Lower leg skin (tissue), 3 donors: ENCODE data around the gene PKD2L2.

ENCODE experiments used
- POLR2A ChIP-seq, 2 donors: fragments of 450-650 bp; IDR thresholded peaks; one replicate each; pipeline ENCODE4 v1.6.1; 2016 to 2017; ENCODE audit warnings: antibody characterized with exemption in 2 of 2, mild to moderate bottlenecking in 1 of 2, moderate library complexity in 1 of 2
- TF ChIP-seq, protein P1 (sequence below), 3 donors: fragments of 450-650 bp; IDR thresholded peaks; one replicate each; pipeline ENCODE4 v1.5.1; 2016; ENCODE audit warnings: antibody characterized with exemption in 3 of 3, mild to moderate bottlenecking in 3 of 3, moderate library complexity in 2 of 3

- TF ChIP-seq, protein P1, sequence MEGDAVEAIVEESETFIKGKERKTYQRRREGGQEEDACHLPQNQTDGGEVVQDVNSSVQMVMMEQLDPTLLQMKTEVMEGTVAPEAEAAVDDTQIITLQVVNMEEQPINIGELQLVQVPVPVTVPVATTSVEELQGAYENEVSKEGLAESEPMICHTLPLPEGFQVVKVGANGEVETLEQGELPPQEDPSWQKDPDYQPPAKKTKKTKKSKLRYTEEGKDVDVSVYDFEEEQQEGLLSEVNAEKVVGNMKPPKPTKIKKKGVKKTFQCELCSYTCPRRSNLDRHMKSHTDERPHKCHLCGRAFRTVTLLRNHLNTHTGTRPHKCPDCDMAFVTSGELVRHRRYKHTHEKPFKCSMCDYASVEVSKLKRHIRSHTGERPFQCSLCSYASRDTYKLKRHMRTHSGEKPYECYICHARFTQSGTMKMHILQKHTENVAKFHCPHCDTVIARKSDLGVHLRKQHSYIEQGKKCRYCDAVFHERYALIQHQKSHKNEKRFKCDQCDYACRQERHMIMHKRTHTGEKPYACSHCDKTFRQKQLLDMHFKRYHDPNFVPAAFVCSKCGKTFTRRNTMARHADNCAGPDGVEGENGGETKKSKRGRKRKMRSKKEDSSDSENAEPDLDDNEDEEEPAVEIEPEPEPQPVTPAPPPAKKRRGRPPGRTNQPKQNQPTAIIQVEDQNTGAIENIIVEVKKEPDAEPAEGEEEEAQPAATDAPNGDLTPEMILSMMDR (IDR thresholded peaks at IDR 0.05) = no peak
- no peak for TF ChIP-seq POLR2A (IDR thresholded peaks at IDR 0.05)
These were observed 13.3 kb downstream of the PKD2L2 start for GRCh38 chr5:137902408-137903133.
